ENCODE measurements around the gene PCYT1B. TPM values are rescaled to one million over a fixed set of nuclear protein-coding genes. Genes with fewer than 3 reads are reported as not detected.

Gene PCYT1B
- total RNA-seq, 4 donors from 2014 or later, result 0.25 TPM; not detected in 3

- ATAC-seq (ENCODE audit: low FRiP score), result no peak
- no peak for DNase-seq (ENCODE audit: low spot score)
- TF ChIP-seq, protein P1, sequence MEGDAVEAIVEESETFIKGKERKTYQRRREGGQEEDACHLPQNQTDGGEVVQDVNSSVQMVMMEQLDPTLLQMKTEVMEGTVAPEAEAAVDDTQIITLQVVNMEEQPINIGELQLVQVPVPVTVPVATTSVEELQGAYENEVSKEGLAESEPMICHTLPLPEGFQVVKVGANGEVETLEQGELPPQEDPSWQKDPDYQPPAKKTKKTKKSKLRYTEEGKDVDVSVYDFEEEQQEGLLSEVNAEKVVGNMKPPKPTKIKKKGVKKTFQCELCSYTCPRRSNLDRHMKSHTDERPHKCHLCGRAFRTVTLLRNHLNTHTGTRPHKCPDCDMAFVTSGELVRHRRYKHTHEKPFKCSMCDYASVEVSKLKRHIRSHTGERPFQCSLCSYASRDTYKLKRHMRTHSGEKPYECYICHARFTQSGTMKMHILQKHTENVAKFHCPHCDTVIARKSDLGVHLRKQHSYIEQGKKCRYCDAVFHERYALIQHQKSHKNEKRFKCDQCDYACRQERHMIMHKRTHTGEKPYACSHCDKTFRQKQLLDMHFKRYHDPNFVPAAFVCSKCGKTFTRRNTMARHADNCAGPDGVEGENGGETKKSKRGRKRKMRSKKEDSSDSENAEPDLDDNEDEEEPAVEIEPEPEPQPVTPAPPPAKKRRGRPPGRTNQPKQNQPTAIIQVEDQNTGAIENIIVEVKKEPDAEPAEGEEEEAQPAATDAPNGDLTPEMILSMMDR (IDR thresholded peaks at IDR 0.05), result no peak
These were observed 35.7 kb upstream of the PCYT1B start for GRCh38 chrX:24682739-24683432.

DNA sequence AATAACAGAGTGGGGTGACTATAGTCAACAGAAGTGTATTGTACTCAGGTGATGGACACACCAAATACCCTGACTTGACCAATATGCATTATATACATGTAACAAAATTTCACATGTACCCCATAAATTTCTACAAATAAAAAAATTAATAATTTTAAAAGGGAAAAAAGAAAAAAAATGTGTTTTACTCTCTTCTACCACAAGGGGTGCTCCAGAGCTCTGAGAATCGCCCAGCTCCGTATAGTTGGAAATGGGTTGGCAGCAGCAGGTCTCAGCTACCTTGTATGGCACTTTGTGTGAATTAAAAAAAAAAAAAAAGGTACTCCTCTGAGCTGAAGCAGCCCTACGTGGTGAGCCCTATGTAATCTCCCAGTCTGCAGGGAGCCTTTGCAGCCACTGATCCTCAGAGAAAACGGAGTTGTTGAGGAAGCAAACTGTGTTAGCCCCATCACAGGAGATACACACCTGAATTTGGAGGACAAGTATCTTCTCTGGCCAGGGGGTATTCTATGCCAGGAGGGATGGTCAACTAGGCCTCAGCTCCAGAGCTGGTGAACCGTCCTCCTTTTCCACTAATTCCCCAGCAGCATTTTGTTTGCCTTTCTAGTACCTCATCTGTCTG lies 29.4 kb upstream of the PCYT1B start:
- no peak for DNase-seq (ENCODE audit: low spot score)
- TF ChIP-seq, protein P1 (IDR thresholded peaks at IDR 0.05), result no peak
- ATAC-seq (ENCODE audit: low FRiP score), result no peak

GRCh38 chrX:24673424-24673823 lies 26.3 kb upstream of the PCYT1B start:
- no peak for DNase-seq (ENCODE audit: low spot score)
- TF ChIP-seq, protein P1 (IDR thresholded peaks at IDR 0.05), result no peak
- ATAC-seq (ENCODE audit: low FRiP score), result no peak

DNA sequence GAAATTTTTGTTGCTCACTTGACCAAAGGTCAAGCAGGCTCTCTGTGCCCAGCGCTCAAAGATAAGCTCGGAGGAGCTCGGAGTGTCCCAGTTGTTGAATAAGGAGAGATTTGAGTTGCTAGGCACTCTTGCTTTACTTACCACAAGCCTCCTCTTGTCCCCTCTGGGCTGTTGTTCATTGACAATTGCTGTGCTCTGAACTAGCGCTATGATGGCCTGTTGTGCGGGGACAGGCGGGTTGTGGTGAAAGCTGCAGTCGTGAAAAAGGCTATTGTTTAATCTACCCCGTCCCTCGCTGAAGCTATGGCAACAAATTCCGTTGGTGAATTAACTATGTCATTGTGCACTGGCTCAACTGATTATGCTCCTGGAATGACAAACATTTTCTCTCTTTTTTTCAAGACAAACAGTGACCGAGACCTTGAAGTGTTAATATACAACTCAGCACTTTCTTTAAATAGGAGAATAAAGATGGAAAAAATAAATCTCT lies 25.6 kb upstream of the PCYT1B start:
- TF ChIP-seq, protein P1 (IDR thresholded peaks at IDR 0.05), result no peak
- no peak for DNase-seq (ENCODE audit: low spot score)
- no peak for ATAC-seq (ENCODE audit: low FRiP score)

GRCh38 chrX:24668111-24668510 lies 21.0 kb upstream of the PCYT1B start:
- ATAC-seq (ENCODE audit: low FRiP score) (no peak), DNase-seq (ENCODE audit: low spot score) (no peak)
- TF ChIP-seq, protein P1 (IDR thresholded peaks at IDR 0.05), result no peak

GRCh38 chrX:24662352-24662751 lies 15.2 kb upstream of the PCYT1B start:
- DNase-seq (ENCODE audit: low spot score), result no peak
- TF ChIP-seq, protein P1 (IDR thresholded peaks at IDR 0.05), result no peak
- ATAC-seq (ENCODE audit: low FRiP score), result no peak

- TF ChIP-seq, protein P1 (IDR thresholded peaks at IDR 0.05), result no peak
- DNase-seq (ENCODE audit: low spot score), result no peak
- no peak for ATAC-seq (ENCODE audit: low FRiP score)
These were observed 14.1 kb upstream of the PCYT1B start for GRCh38 chrX:24661292-24661691.
